HG03378 (cell line): Measurements from ENCODE around the gene TAF11L12.
"Not testable (repeated sequence)": the region's sequence is repeated elsewhere in the genome, so short reads cannot be mapped to it uniquely, and the experiment has no call there.

Experiments used
- ATAC-seq: cut with Tn5 transposase; IDR thresholded peaks from one replicate; pipeline ENCODE4 v1.9.1; 2021; ENCODE audit warnings: mild to moderate bottlenecking, moderate library complexity; ENCODE audit not compliant: unreplicated experiment

TAF11L12 gene

DNA sequence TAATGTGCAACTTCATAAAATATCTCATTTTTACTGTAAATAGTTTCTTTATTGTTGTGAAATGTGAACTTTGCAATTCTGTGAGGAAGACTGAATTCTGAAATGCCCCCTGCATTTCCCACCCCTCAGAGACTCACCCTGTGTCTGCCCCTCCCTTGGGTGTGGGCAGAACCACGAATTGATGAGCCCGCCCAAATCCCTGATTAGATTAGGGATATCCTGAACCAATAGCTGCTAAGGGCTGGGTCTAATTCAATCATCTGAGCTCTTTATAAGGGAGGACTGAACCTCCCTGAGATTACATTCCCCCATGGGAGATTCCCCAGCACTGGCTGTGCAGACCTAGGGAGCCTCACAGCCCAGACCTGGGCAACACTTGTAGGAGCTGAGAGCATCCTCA, at the start of gene TAF11L12:
TSS of gene TAF11L12 (plus strand) at position 301 of the 400 bp plus-strand sequence.
- not testable (repeated sequence) for ATAC-seq

DNA sequence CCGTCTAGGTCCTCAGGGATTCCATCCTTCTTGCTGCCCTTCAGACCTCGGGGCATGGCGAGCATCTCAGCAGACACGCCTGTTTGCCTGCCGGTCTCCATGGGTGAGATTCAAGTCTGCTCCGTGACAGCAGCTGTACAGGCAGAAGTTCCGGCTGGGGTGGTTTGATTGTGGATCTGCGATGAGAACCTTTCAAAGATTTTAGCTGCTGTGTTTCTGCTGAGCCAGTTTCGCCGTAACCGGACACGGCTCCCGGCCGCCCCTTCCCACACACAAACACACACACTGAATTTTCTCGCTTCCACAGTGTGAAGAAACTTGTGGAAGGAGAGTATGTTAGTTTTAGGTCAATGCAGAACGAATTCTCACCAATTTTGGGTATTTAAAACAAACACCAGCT, 24.5 kb upstream of the TAF11L12 start, which contains the start of gene TAF11L7:
TSS of gene TAF11L7 (minus strand) at position 101 of the 400 bp plus-strand sequence.
- not testable (repeated sequence) for ATAC-seq

DNA sequence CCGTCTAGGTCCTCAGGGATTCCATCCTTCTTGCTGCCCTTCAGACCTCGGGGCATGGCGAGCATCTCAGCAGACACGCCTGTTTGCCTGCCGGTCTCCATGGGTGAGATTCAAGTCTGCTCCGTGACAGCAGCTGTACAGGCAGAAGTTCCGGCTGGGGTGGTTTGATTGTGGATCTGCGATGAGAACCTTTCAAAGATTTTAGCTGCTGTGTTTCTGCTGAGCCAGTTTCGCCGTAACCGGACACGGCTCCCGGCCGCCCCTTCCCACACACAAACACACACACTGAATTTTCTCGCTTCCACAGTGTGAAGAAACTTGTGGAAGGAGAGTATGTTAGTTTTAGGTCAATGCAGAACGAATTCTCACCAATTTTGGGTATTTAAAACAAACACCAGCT, 19.3 kb upstream of the TAF11L12 start, which contains the start of gene TAF11L8:
TSS of gene TAF11L8 (minus strand) at position 101 of the 400 bp plus-strand sequence.
- not testable (repeated sequence) for ATAC-seq

DNA sequence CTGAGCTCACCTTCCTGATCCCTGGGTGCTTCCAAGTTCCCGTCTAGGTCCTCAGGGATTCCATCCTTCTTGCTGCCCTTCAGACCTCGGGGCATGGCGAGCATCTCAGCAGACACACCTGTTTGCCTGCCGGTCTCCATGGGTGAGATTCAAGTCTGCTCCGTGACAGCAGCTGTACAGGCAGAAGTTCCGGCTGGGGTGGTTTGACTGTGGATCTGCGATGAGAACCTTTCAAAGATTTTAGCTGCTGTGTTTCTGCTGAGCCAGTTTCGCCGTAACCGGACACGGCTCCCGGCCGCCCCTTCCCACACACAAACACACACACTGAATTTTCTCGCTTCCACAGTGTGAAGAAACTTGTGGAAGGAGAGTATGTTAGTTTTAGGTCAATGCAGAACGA, 15.9 kb upstream of the TAF11L12 start, which contains the start of gene TAF11L9:
TSS of gene TAF11L9 (minus strand) at position 140 of the 400 bp plus-strand sequence.
- not testable (repeated sequence) for ATAC-seq

DNA sequence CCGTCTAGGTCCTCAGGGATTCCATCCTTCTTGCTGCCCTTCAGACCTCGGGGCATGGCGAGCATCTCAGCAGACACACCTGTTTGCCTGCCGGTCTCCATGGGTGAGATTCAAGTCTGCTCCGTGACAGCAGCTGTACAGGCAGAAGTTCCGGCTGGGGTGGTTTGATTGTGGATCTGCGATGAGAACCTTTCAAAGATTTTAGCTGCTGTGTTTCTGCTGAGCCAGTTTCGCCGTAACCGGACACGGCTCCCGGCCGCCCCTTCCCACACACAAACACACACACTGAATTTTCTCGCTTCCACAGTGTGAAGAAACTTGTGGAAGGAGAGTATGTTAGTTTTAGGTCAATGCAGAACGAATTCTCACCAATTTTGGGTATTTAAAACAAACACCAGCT, 12.5 kb upstream of the TAF11L12 start, which contains the start of gene TAF11L10:
TSS of gene TAF11L10 (minus strand) at position 101 of the 400 bp plus-strand sequence.
- ATAC-seq, result not testable (repeated sequence)

DNA sequence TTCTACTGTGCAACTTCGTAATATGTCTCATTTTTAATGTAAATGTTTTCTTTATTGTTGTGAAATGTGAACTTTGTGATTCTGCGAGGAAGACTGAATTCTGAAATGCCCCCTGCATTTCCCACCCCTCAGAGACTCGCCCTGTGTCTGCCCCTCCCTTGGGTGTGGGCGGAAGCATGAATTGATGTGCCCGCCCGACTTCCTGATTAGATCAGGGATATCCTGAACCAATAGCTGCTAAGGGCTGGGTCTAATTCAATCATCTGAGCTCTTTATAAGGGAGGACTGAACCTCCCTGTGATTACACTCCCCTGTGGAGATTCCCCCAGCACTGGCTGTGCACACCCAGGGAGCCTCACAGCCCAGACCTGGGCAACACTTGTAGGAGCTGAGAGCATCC, 6.3 kb upstream of the TAF11L12 start, which contains the start of gene TAF11L11:
TSS of gene TAF11L11 (plus strand) at position 304 of the 400 bp plus-strand sequence.
- ATAC-seq, result not testable (repeated sequence)

DNA sequence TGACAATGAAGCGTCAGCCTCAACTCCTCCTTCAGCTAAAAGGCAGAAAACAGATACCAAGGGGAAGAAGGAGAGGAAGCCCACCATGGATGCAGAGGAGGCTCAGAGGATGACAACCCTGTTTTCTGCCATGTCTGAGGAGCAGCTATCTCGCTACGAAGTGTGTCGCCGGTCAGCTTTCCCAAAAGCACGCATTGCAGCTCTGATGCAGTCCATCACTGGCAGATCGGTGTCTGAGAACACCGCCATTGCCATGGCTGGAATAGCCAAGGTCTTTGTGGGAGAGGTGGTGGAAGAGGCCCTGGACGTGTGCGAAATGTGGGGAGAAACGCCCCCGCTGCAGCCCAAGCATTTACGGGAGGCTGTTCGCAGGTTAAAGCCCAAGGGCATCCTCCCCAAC, 5.2 kb upstream of the TAF11L12 start:
- ATAC-seq, result no peak

DNA sequence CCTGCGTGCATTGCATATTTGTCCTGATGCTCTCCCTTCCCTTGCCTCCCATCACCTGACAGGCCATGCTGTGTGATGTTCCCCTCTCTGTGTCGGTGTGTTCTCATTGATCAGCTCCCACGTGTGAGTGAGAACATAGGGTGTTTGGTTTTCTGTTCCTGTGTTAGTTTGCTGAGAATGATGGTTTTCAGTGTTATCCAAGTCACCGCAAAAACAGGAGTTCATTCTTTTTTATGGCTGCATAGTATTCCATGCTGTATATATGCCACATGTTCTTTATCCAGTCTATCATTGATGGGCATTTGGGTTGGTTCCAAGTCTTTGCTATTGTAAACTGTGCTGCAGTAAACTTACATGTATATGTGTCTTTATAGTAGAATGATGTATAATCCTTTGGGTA, 2.7 kb upstream of the TAF11L12 start:
- not testable (repeated sequence) for ATAC-seq

DNA sequence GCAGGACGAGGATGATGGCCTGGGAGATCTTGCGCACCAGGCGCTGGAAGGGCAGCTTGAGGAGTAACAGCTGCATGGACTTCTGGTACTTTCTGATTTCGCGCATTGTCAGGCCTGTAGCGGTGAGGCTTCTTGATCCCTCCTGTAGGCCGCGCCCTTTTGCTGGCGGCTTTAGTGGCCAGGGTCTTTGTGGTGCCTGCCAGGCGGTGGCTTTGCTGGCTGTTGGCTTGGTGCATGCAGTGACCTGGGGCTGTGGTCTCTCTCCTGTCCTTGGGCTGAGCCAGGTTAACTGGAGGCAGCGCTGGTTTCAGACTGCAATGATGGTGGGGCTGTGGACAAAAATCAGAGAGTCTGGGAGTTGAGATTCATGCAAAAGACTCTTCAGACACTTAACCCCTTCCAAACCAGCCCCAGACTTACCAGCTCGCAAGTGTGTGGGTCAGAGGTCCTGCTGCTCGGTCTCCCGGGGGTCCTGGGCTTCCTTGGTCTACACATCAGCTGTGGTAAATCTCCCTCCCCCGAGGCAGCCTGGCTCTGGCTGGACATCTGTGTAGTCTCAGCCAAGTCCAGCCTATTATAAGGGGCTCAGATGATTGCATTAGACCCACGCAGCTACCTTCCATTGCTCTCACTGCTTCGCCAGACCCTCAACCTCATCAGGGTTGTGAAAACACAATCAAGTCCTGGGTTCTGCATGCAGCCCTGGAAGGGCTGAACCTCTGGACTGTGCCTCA, 4.8 kb downstream of the TAF11L12 start:
- ATAC-seq, result no peak

DNA sequence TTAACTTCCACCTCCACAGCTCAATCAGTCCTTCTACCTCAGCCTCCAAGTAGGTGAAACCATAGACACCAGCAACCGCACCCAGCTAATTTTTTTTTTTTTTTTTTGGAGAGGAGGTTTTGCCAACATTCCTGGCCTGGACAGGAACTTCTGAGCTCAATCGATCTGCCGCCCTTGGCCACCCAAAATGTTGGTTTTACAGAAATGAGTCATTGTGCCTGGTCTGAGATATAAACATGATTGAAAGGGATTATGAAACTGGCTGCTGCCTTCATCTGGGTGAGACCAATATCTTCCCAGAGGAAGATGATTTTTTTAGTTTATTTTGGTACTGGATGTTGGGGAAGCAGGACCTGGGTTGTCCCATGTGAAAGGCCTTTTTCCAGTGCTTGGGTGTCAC, 9.2 kb downstream of the TAF11L12 start:
- no peak for ATAC-seq

DNA sequence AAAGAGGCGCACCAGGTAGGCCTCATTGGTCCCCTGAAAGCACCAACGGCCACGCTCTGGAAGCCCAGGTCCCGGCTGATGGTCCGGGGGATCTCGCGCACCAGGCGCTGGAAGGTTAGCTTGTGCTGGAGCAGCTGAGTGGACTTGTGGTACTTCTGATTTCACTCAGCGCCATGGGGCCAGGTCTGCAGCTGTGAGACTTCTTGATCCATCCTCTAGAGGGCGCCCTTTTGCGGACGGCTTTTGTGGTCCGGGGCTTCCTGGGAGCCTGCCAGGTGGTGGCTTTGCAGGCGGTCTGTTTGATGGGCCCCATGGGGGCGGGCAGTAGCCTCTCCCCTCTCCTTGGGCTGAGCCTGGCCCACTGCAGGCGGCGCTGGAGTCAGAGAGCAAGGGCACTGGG, 10.4 kb downstream of the TAF11L12 start:
- no peak for ATAC-seq

DNA sequence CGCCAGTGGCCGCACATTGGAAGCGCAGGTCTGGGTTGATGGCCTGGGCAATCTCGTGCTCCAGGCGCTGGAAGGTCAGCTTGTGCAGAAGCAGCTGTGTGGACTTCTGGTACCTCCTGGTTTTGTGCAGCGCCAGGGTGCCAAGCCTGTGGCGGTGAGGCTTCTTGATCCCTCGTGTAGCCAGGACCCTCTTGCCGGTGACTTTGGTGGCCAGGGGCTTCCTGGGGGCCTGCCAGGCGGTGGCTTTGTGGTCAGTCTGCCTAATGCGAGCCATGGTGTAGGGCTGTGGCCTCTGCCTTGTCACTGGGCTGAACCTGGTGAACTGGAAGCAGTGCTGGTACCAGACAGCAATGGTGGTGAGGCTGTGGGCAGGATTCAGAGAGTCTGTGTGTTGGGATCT, 15.5 kb downstream of the TAF11L12 start:
- ATAC-seq, result no peak

DNA sequence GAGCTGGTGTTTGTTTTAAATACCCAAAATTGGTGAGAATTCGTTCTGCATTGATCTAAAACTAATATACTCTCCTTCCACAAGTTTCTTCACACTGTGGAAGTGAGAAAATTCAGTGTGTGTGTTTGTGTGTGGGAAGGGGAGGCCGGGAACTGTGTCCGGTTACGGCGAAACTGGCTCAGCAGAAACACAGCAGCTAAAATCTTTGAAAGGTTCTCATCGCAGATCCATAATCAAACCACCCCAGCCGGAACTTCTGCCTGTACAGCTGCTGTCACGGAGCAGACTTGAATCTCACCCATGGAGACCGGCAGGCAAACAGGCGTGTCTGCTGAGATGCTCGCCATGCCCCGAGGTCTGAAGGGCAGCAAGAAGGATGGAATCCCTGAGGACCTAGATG, 21.6 kb downstream of the TAF11L12 start, which contains the start of gene TAF11L13:
TSS of gene TAF11L13 (plus strand) at position 301 of the 400 bp plus-strand sequence.
- ATAC-seq, result not testable (repeated sequence)

DNA sequence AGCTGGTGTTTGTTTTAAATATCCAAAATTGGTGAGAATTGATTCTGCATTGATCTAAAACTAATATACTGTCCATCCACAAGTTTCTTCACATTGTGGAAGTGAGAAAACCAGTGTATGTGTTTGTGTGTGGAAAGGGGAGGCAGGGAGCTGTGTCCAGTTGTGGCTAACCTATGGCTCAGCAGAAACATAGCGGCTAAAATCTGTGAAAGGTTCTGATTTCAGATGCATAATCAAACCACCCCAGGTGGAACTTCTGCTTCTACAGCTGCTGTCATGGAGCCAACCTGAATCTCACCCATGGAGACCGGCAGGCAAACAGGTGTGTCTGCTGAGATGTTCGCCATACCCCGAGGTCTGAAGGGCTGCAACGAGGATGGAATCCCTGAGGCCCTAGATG, 24.0 kb downstream of the TAF11L12 start, which contains the start of gene TAF11L14:
TSS of gene TAF11L14 (plus strand) at position 301 of the 400 bp plus-strand sequence.
- ATAC-seq, result no peak

DNA sequence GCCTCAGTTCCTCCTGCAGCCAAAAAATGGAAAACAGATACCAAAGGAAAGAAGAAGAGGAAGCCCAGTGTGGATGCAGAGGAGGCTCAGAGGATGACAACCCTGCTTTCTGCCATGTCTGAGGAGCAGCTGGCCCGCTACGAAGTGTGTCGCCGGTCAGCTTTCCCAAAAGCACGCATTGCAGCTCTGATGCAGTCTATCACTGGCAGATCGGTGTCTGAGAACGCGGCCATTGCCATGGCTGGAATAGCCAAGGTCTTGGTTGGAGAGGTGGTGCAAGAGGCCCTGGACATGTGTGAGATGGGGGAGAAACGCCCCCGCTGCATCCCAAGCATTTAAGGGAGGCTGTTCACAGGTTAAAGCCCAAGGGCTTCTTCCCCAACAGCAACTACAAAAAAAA, 39.0 kb downstream of the TAF11L12 start:
- ATAC-seq, result not testable (repeated sequence)

DNA sequence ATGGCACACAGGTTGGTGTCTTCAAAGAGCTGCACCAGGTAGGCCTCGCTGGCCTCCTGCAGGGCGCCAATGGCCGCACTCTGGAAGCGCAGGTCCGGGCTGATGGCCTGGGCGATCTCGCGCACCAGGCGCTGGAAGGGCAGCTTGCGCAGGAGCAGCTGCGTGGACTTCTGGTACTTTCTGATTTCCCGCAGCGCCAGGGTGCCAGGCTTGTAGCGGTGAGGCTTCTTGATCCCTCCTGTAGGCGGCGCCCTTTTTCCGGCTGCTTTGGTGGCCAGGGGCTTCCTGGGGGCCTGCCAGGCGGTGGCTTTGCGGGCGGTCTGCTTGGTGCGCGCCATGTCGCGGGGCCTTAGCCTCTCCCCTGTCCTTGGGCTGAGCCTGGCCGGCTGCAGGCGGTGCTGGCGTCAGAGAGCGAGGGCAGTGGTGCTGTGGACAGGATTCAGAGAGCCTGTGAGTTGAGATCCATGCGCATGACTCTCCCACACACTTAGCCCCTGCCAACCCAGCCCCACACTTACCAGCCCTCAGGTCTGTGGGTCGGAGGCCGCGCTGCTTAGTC, 45.1 kb downstream of the TAF11L12 start:
- not testable (repeated sequence) for ATAC-seq

DNA sequence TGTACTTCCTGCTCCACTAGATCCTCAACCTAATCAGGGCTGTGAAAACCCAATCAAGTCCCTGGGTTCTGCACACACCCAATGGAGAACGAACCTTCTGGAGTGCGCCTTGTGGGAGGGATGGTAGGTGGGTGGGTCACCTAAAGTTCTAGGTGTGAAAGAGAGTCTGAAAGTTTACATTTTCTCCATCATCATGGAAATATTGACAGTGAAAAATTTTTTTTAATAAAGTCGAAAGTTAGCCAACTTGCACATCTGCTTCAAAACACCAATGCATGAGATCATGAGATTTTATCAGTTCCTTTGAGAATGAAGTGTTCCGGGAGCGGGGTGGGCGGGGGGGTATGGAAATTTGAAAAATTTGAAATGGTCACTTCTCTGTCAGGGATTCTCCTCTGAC, 45.7 kb downstream of the TAF11L12 start:
- no peak for ATAC-seq
